Measurements from ENCODE around the gene MAP3K14. TPM values are rescaled to one million over a fixed set of nuclear protein-coding genes. Genes with fewer than 3 reads are reported as not detected.
A peak's percentile ranks its signal among the peaks of the same experiment; 100 is the strongest.
"Not testable (repeated sequence)": the region's sequence is repeated elsewhere in the genome, so short reads cannot be mapped to it uniquely, and the experiment has no call there.

MAP3K14 gene
- total RNA-seq, 4 donors from 2014 or later = 3.7 to 14.7 (median 6.7) TPM

GRCh38 chr17:45306094-45306493 lies 10.7 kb downstream of the MAP3K14 start:
- H3K4me3 ChIP-seq = no peak overlapping the region
- peak overlapping the region; percentile 81 to 99 (median 92) for H3K27ac ChIP-seq
- H3K4me1 ChIP-seq = peaks cover 56 to 100% (median 76%) of the 10 kb centered on the region in 3 donors
- intact Hi-C loops (cut with DNase I) = no loop called here
- 36 to 56% methylated on average over 4 of the region's 4 CpGs for WGBS, 2 donors
- H3K36me3 ChIP-seq = peaks cover 0 to 16% (median 0%) of the 10 kb centered on the region in 3 donors
- H3K27me3 ChIP-seq = no peaks in the 10 kb centered on the region
- no peak for TF ChIP-seq CTCF (IDR thresholded peaks at IDR 0.05)
- no peak for TF ChIP-seq POLR2A (IDR thresholded peaks at IDR 0.05)
- DNase-seq = no peak
- H3K9me3 ChIP-seq = no peaks in the 10 kb centered on the region

- peaks cover 51 to 100% (median 73%) of the 10 kb centered on the region in 3 donors for H3K4me1 ChIP-seq
- no peaks in the 10 kb centered on the region for H3K9me3 ChIP-seq
- peak overlapping the region; percentile 35 to 99 (median 92) for H3K27ac ChIP-seq
- no peak overlapping the region for H3K4me3 ChIP-seq
- DNase-seq = no peak
- no peaks in the 10 kb centered on the region for H3K27me3 ChIP-seq
- H3K36me3 ChIP-seq = peaks cover 0 to 16% (median 0%) of the 10 kb centered on the region in 3 donors
- WGBS, 2 donors = 45 to 51% methylated on average over 3 of the region's 3 CpGs
- TF ChIP-seq POLR2A (IDR thresholded peaks at IDR 0.05) (no peak), CTCF (IDR thresholded peaks at IDR 0.05) (no peak)
- intact Hi-C loops (cut with DNase I) = no loop called here
These were observed 11.2 kb downstream of the MAP3K14 start for GRCh38 chr17:45305530-45306087.

- peak overlapping the region; percentile 63 to 90 (median 84) for H3K27ac ChIP-seq
- peaks cover 53 to 100% (median 64%) of the 10 kb centered on the region in 3 donors for H3K4me1 ChIP-seq
- H3K27me3 ChIP-seq = no peaks in the 10 kb centered on the region
- TF ChIP-seq POLR2A (IDR thresholded peaks at IDR 0.05) = no peak
- no peak for TF ChIP-seq CTCF (IDR thresholded peaks at IDR 0.05)
- H3K36me3 ChIP-seq = no peaks in the 10 kb centered on the region
- 15 to 43% methylated on average over 9 to 10 of the region's 10 CpGs for WGBS, 2 donors
- no peak for DNase-seq
- intact Hi-C loops (cut with DNase I) = no loop called here
- peak overlapping the region in 1 of 4 donors; percentile 1 for H3K4me3 ChIP-seq
- no peaks in the 10 kb centered on the region for H3K9me3 ChIP-seq
These were observed 14.1 kb downstream of the MAP3K14 start for GRCh38 chr17:45302649-45303173.

GRCh38 chr17:45302220-45302619 lies 14.6 kb downstream of the MAP3K14 start:
- intact Hi-C loops (cut with DNase I); H3K27me3 ChIP-seq; H3K9me3 ChIP-seq; H3K36me3 ChIP-seq; DNase-seq: not testable (repeated sequence)
- WGBS, 2 donors = 48 to 50% methylated on average over 7 to 9 of the region's 9 CpGs
- H3K4me1 ChIP-seq = peaks cover 48 to 100% (median 64%) of the 10 kb centered on the region in 3 donors
- H3K4me3 ChIP-seq = peak overlapping the region in 1 of 4 donors; percentile 1
- H3K27ac ChIP-seq = peak overlapping the region; percentile 63 to 90 (median 84)

GRCh38 chr17:45301674-45302073 lies 15.1 kb downstream of the MAP3K14 start:
- H3K36me3 ChIP-seq = no peaks in the 10 kb centered on the region
- TF ChIP-seq POLR2A (IDR thresholded peaks at IDR 0.05) (no peak), CTCF (IDR thresholded peaks at IDR 0.05) (no peak)
- no peak overlapping the region for H3K4me3 ChIP-seq
- no peak for DNase-seq
- H3K27me3 ChIP-seq = no peaks in the 10 kb centered on the region
- peaks cover 51 to 100% (median 64%) of the 10 kb centered on the region in 3 donors for H3K4me1 ChIP-seq
- no peaks in the 10 kb centered on the region for H3K9me3 ChIP-seq
- WGBS, 2 donors = 85 to 88% methylated on average over 4 of the region's 4 CpGs
- intact Hi-C loops (cut with DNase I) = no loop called here
- H3K27ac ChIP-seq = peak overlapping the region in 3 of 4 donors; percentile 83 to 90 (median 84)

All from esophagus squamous epithelium (tissue), 5 donors.